Fibroblast of gingiva (primary cell): ENCODE data around the gene NNAT.
"Not testable (repeated sequence)": the region's sequence is repeated elsewhere in the genome, so short reads cannot be mapped to it uniquely, and the experiment has no call there.

ENCODE experiments used
- DNase-seq: peaks from one replicate; pipeline ENCODE4 v3.0.0-alpha.2; 2011; ENCODE audit warnings: low read depth

Gene NNAT

GRCh38 chr20:37521061-37521771, at the start of gene NNAT:
TSS of gene NNAT (plus strand) at chr20:37521250. CDS start at chr20:37521332, 82 bp downstream.
- no peak for DNase-seq

DNA sequence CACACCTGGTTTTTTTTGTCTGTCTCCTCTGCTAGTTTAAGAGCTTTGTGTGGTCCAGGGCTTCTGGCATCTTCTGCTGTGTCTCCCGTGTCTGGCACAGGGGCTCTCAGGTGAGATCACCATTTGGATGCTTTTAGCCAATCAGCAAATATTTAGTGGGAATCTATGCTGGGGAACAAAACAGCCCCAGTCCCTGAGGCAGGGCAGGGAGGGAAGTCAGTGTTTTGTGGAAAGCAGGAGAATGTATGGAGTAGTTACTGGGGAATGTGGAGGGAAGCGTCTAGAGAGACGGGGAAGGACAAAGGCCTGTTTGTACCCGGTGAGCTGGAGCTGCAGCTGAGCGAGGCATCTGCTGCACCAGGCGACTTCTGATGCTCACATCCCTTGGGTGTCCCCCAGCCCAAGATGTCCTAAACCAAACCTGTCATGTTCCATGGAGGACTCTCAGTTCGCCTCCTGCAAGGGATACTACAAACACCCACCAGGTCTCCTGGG, 49.3 kb upstream of the NNAT start:
- DNase-seq: no peak

GRCh38 chr20:37472435-37472834, 48.6 kb upstream of the NNAT start:
- DNase-seq: not testable (repeated sequence)

DNA sequence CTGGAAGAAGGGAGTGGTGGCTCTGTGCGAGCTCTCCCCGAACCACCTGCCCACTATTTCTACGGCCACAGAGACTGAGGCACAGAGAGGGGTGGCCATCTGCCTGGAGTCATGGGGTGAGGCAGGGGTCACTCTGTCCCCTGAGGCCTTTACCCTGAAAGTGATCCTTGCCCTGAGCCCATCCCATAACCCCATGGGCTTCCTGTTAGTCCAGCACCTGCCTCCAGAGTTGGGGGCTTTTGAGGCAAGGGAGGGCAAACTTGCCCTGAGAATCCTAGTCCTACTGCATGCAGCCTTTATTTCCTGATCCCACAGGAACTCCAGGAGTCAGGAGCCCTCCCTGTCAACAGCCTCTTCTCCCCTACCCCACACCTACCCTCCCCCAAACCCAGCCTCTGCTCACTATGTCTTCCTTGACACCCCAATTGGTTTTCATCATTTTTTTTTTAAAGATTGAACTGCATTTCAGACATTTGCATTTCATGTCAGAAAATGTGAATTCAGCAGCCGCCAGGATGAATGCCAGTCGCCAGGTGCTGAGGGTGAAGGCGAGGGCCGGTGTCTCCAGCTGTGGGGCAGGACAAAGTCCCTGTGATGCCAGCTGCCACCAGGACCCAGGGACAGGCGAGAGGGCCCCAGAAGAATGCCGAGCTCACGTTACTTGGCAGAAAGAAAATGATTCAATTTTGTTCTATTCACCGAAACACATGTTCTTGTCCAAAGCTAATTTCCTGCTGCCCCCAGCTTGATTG, 47.6 kb upstream of the NNAT start:
- no peak for DNase-seq

- no peak for DNase-seq
These were observed 46.7 kb upstream of the NNAT start for GRCh38 chr20:37474386-37474785.

- no peak for DNase-seq
These were observed 45.8 kb upstream of the NNAT start for GRCh38 chr20:37475252-37475651.

- no peak for DNase-seq
These were observed 44.0 kb upstream of the NNAT start for GRCh38 chr20:37477041-37477440.

DNA sequence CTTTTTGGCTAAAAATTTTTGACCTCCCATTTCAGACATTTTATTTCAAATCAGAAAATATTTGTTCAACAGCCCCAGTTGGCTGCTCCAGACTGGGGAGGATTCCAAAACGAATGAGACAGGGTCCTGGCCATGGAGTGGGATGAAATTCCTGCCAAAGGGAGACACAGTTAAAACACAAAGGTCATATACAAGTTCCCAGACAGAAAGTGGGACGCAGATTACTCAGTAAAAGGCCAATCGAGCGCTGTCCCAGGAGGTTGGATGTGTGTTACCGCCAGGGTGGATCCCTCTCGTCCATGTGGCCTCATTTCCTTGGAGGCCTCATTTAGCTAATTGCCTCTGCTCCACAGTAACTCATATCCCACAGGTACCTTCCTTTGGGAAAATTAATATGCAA, 41.8 kb upstream of the NNAT start:
- DNase-seq: no peak

- DNase-seq: no peak
These were observed 40.9 kb upstream of the NNAT start for GRCh38 chr20:37479925-37480691.

GRCh38 chr20:37480919-37481318, 40.1 kb upstream of the NNAT start:
- DNase-seq: no peak

DNA sequence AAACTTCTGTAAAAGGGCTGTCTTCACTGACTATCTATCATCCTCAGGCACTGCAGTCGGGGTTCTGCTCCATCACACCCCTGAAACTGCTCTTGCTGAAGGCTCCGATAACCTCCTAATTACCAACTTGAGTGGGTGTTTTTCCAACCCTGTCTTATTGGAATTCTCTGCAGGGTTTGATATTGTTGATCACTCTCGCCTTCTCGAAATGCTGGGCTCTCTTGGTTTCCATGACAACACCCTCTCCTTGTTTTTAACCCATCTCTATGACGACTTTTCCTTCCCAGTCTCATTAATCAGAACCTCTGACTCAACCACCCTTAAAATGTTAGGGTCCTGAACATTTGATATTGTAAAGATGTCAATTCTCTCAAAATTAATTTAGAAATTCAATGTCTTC, 39.4 kb upstream of the NNAT start:
- DNase-seq: no peak

GRCh38 chr20:37484331-37484730, 36.7 kb upstream of the NNAT start:
- DNase-seq: no peak

DNA sequence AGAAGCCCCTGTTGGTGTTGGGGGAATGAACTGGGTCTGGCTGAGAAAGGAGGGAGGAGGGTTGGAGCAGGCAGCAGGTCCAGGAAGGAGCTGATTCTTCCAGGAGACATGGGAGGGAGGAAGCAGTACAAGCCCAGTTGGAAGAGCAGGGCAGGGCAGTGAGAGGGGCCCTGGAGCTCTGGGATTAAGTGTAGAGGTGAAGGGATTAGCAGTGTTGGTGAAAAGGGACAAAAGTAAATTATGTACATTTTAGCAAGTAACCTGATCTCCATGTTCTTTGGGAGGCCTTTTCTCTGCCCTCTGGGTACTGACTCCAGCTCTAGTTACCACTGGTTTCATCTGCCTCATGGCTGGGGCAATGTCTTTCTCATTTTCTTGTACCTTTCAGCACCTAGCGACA, 34.8 kb upstream of the NNAT start:
- not testable (repeated sequence) for DNase-seq

GRCh38 chr20:37490663-37491350, 30.2 kb upstream of the NNAT start:
- DNase-seq: no peak

- DNase-seq: no peak
These were observed 28.9 kb upstream of the NNAT start for GRCh38 chr20:37492096-37492625.

DNA sequence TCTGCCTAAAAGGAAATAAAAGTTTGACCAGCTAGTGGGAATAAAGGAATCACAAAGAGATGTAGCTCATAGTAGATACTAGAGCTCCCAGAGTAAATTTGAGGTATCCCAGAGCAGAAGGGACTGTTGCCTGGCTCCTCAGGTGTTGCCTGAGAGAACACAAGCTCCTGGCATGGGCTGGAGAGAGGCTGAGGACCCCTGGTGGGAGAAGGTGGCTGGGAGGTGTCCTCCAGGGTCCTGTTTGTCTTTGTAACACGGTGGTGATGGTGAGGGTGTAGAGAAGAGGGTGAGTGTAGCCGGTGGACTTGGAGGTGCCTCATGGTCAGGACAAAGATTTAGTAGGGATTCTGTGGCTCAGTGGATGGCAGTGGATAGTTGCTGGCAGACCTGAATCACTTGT, 28.1 kb upstream of the NNAT start:
- DNase-seq: no peak

- no peak for DNase-seq
These were observed 26.7 kb upstream of the NNAT start for GRCh38 chr20:37494301-37494700.

DNA sequence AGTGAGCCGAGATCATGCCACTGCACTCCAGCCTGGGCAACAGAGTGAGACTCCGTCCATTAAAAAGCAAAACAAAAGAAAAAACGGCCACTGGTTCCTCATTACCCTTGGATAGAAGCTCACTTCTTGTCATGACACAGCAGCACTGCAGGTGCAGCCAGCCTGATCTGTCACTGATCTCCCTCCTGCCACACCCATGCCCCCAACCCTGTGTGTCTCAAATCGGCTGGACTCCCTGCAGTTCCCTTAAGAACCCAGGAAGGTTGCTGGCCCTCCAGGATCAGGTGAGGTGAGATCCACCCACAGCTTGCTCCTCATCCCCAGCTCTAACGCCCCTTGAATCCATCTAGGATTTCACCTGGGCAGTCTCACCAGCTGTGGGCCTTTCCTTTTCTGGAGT, 26.3 kb upstream of the NNAT start:
- no peak for DNase-seq

DNA sequence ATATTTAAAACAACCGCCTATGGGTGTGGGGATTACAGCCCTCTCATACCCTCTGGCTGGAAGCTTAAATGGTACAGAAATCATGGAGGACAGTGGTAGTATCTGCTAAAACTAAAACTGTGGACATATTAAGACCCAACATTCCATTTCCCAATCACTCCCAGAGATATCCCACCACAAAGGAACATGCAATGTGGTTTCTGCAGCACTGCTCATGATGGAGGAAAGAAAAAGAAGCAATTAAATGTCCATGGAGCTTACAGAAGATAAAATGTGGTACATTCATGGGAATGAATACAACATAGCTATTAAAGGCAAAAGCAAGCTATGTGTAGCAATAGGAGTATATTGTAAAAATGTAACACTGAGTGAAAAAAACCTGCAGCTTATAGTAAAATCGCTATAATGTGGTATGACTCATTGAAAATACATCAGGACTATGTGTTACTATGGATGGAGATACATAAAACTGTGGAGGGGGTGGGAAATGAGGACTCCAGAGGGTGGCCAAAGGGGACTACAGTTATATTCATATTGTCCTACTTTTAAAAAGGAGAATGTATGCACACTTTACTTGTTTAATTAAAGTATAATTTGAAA, 22.9 kb upstream of the NNAT start:
- DNase-seq: no peak

DNA sequence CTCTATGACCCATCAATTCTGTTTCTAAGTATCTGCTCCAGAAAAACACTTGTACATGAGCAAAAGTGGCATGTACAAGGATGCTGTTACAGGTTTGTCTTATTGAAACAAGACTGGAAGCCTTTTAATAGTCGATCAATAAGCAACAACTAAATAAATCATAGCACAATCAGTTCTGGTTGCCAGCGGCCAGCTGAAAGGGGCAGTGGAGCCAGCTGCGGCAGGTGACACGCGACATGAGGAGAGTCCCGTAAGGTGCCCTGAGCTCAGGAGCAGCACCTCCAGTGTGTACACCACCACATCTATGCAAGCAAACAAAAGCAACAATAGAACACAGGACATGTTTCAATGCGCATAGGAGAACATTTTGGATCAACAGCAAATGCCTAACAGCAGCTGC, 20.7 kb upstream of the NNAT start:
- no peak for DNase-seq

- DNase-seq: no peak
These were observed 19.1 kb upstream of the NNAT start for GRCh38 chr20:37501940-37502339.
